Panc1 (cell line): ENCODE data around the gene SYNGR2.

Experiments
- POLR2AphosphoS5 ChIP-seq: IDR thresholded peaks from 2 replicates; pipeline ENCODE4 v1.6.1; 2012; ENCODE audit warnings: mild to moderate bottlenecking, low read depth, low read length, moderate library complexity
- TCF7L2 ChIP-seq: IDR thresholded peaks from 2 replicates; pipeline ENCODE4 v1.6.1; 2011; ENCODE audit warnings: mild to moderate bottlenecking, low read depth, low read length, inconsistent platforms
- TF ChIP-seq, protein P1 (sequence below): fragments of 450-650 bp; IDR thresholded peaks from 2 replicates; pipeline ENCODE4 v1.5.1; 2017; ENCODE audit warnings: mild to moderate bottlenecking

DNA sequence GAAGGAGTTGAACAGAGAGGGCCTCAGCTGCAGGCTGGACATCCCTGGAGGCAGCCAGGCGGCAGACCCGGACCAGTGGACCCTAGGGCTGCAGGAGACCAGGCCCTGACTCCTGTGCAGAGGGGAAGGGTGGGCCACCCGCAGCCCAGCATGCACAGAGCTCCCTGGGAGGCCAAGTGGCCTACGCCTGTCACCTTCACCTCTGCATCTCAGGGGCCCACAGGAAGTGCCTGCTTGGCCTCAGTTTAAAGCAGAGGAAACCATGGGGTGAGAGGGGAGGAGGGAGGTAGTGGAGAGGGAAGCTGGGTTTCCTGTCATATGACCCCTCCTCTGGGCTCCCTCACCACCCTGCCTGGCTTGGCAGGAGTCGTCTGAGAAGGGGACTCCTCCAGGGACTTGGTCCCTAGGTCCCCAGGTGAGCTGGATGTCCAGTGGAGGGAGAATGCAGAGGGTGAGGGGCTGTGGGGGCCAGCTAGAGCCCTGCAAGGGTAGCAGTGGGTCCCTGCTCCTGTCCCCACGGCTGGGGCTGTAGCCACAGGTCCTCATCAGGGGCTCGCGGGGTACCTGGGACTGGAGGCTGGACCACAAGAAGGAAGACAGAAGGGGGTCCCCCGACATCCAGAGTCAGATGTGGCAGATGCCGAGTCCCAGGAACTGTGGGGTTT is 37.8 kb upstream of the SYNGR2 start, which contains the start of gene TMC8:
- TF ChIP-seq TCF7L2, result no peak
- TF ChIP-seq, protein P1, sequence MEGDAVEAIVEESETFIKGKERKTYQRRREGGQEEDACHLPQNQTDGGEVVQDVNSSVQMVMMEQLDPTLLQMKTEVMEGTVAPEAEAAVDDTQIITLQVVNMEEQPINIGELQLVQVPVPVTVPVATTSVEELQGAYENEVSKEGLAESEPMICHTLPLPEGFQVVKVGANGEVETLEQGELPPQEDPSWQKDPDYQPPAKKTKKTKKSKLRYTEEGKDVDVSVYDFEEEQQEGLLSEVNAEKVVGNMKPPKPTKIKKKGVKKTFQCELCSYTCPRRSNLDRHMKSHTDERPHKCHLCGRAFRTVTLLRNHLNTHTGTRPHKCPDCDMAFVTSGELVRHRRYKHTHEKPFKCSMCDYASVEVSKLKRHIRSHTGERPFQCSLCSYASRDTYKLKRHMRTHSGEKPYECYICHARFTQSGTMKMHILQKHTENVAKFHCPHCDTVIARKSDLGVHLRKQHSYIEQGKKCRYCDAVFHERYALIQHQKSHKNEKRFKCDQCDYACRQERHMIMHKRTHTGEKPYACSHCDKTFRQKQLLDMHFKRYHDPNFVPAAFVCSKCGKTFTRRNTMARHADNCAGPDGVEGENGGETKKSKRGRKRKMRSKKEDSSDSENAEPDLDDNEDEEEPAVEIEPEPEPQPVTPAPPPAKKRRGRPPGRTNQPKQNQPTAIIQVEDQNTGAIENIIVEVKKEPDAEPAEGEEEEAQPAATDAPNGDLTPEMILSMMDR, result no peak
- no peak for TF ChIP-seq POLR2AphosphoS5
